HepG2 (cell line): ENCODE measurements around the gene KMT2B. TPM values are rescaled to one million over a fixed set of nuclear protein-coding genes. Genes with fewer than 3 reads are reported as not detected.
A peak's percentile ranks its signal among the peaks of the same experiment; 100 is the strongest.

Source experiments
- BRCA1 ChIP-seq: sonication (generic); formaldehyde crosslinking; IDR thresholded peaks from 2 replicates; pipeline ENCODE4 v1.4.0; 2020; ENCODE audit warnings: missing genetic modification reagents
- FOSL2 ChIP-seq: sonication (generic); formaldehyde crosslinking; IDR thresholded peaks from 2 replicates; pipeline ENCODE4 v1.4.0; 2020; ENCODE audit warnings: missing genetic modification reagents
- KAT2B ChIP-seq: fragments of 150-350 bp; IDR thresholded peaks from 2 replicates; pipeline ENCODE4 v1.6.1; 2014; ENCODE audit warnings: low read depth, low read length, borderline replicate concordance
- KDM5A ChIP-seq: fragments of 200-600 bp; sonication (generic); IDR thresholded peaks from 2 replicates; pipeline ENCODE4 v1.7.0; 2018; ENCODE audit warnings: antibody characterized with exemption, mild to moderate bottlenecking, low read length, borderline replicate concordance
- NR2F1 ChIP-seq, 2 experiments: fragments of 450-650 bp in 1 of 2; formaldehyde crosslinking in 1 of 2; IDR thresholded peaks; 2 replicates each; pipeline versions ENCODE4 v1.5.0 to v1.6.1; 2016 to 2020; ENCODE audit warnings: mild to moderate bottlenecking in 1 of 2, missing compliant biosample characterization in 1 of 2, missing genetic modification reagents in 1 of 2, moderate library complexity in 1 of 2
- PHF20 ChIP-seq: sonication (generic); formaldehyde crosslinking; IDR thresholded peaks from 2 replicates; pipeline ENCODE4 v1.5.0; 2020; ENCODE audit warnings: mild to moderate bottlenecking, missing genetic modification reagents
- REXO4 ChIP-seq: sonication (generic); formaldehyde crosslinking; IDR thresholded peaks from 2 replicates; pipeline ENCODE4 v1.8.0; 2022; ENCODE audit warnings: missing genetic modification reagents, mild to moderate bottlenecking, borderline replicate concordance
- RFXAP ChIP-seq: sonication (generic); formaldehyde crosslinking; IDR thresholded peaks from 2 replicates; pipeline ENCODE4 v1.4.0; 2020; ENCODE audit warnings: missing genetic modification reagents, borderline replicate concordance
- SNAI1 ChIP-seq: sonication (generic); formaldehyde crosslinking; IDR thresholded peaks from 2 replicates; pipeline ENCODE4 v1.5.0; 2020; ENCODE audit warnings: mild to moderate bottlenecking, missing genetic modification reagents, borderline replicate concordance
- SSRP1 ChIP-seq: IDR thresholded peaks from 2 replicates; pipeline ENCODE4 v1.6.1; 2016; ENCODE audit warnings: control low read depth
- TBX3 ChIP-seq: fragments of 450-650 bp; IDR thresholded peaks from 2 replicates; pipeline ENCODE4 v1.6.1; 2017; ENCODE audit warnings: antibody characterized with exemption, mild to moderate bottlenecking, inconsistent platforms, borderline replicate concordance
- ZBTB37 ChIP-seq: sonication (generic); formaldehyde crosslinking; IDR thresholded peaks from 2 replicates; pipeline ENCODE4 v1.4.0; 2020; ENCODE audit warnings: mild to moderate bottlenecking, missing genetic modification reagents
- ZBTB4 ChIP-seq: sonication (generic); formaldehyde crosslinking; IDR thresholded peaks from 2 replicates; pipeline ENCODE4 v1.4.0; 2020; ENCODE audit warnings: missing genetic modification reagents, mild to moderate bottlenecking, borderline replicate concordance
- ZGPAT ChIP-seq: IDR thresholded peaks from 2 replicates; pipeline ENCODE4 v1.6.1; 2016; ENCODE audit warnings: mild to moderate bottlenecking
- ZMAT5 ChIP-seq: sonication (generic); formaldehyde crosslinking; IDR thresholded peaks from 2 replicates; pipeline ENCODE4 v1.5.0; 2020; ENCODE audit warnings: mild to moderate bottlenecking, low read depth, missing genetic modification reagents, borderline replicate concordance
- ZNF143 ChIP-seq: sonication (generic); formaldehyde crosslinking; IDR thresholded peaks from 2 replicates; pipeline ENCODE4 v1.4.0; 2020; ENCODE audit warnings: missing genetic modification reagents
- ZNF224 ChIP-seq: sonication (generic); formaldehyde crosslinking; IDR thresholded peaks from 2 replicates; pipeline ENCODE4 v1.5.0; 2020; ENCODE audit warnings: mild to moderate bottlenecking, missing genetic modification reagents
- ZNF234 ChIP-seq: sonication (generic); formaldehyde crosslinking; conservative IDR thresholded peaks from 2 replicates; pipeline ENCODE4 v1.5.1; 2020; ENCODE audit warnings: mild to moderate bottlenecking, missing genetic modification reagents
- ZNF343 ChIP-seq: sonication (generic); formaldehyde crosslinking; IDR thresholded peaks from 2 replicates; pipeline ENCODE4 v1.4.0; 2020; ENCODE audit warnings: mild to moderate bottlenecking, missing genetic modification reagents
- ZNF431 ChIP-seq: sonication (generic); formaldehyde crosslinking; IDR thresholded peaks from 2 replicates; pipeline ENCODE4 v1.9.0; 2022; ENCODE audit warnings: missing genetic modification reagents, low read depth, mild to moderate bottlenecking, borderline replicate concordance
- ZNF572 ChIP-seq: sonication (generic); formaldehyde crosslinking; IDR thresholded peaks from 2 replicates; pipeline ENCODE4 v1.5.1; 2020; ENCODE audit warnings: mild to moderate bottlenecking, missing genetic modification reagents
- ZNF709 ChIP-seq: sonication (generic); formaldehyde crosslinking; IDR thresholded peaks from 2 replicates; pipeline ENCODE4 v1.5.0; 2020; ENCODE audit warnings: mild to moderate bottlenecking, missing genetic modification reagents
- ZNF713 ChIP-seq: sonication (generic); formaldehyde crosslinking; IDR thresholded peaks from 2 replicates; pipeline ENCODE4 v1.4.0; 2020; ENCODE audit warnings: mild to moderate bottlenecking, missing genetic modification reagents
- ZNF780A ChIP-seq: sonication (generic); formaldehyde crosslinking; IDR thresholded peaks from 2 replicates; pipeline ENCODE4 v1.8.0; 2022; ENCODE audit warnings: mild to moderate bottlenecking, missing genetic modification reagents, moderate library complexity
- polyA plus RNA-seq, 8 experiments: library from polyadenylated mRNA; depleted of rRNA in 3 of 8; stranded (reverse) in 7 of 8; unstranded in 1 of 8; fragments of >200 nt; fragmentation: Illumina TruSeq in 4 of 8; extraction: Trizol in 4 of 8; gene quantifications; 2 replicates each; pipeline versions ENCODE4 v1.2.1 to v1.2.3, GENCODE V29; 2011 to 2016; ENCODE audit warnings: low read depth in 4 of 8, missing spikeins in 1 of 8, mixed read lengths in 1 of 8; ENCODE audit not compliant: insufficient read depth in 1 of 8
- total RNA-seq, 5 experiments: library from RNA; depleted of rRNA; stranded (reverse); fragments of >200 nt; fragmentation: Illumina TruSeq; extraction: Trizol; gene quantifications; 2 replicates each; pipeline ENCODE4 v1.2.3, GENCODE V29; 2016; ENCODE audit warnings: low read depth in 1 of 5

Gene KMT2B
- total and polyA plus RNA-seq, 2 of the 13 experiments (the other 11 are each of a cell fraction or from before 2014, with no cell fraction given): 6.2 to 16.9 TPM

GRCh38 chr19:35715981-35716800 is 1.6 kb upstream of the KMT2B start (continued):
- no peak for TF ChIP-seq ZNF224
- TF ChIP-seq PHF20 (CRISPR knock-in tag): no peak
- TF ChIP-seq RFXAP (CRISPR knock-in tag): no peak
- no peak for TF ChIP-seq KDM5A
- 0 out of 2 replicates have a peak, but pooled peaks have one; percentile 49 for TF ChIP-seq ZNF431 (CRISPR knock-in tag)
- TF ChIP-seq ZNF713 (CRISPR knock-in tag): peak; percentile 31; the same call in 1 of the 2 replicates
- TF ChIP-seq BRCA1 (CRISPR knock-in tag): no peak
- peak; percentile 66; the same call in 1 of the 2 replicates for TF ChIP-seq ZBTB4 (CRISPR knock-in tag)
- no peak for TF ChIP-seq KAT2B
- TF ChIP-seq TBX3: no peak
- no peak for TF ChIP-seq NR2F1 (CRISPR knock-in tag; IDR thresholded peaks at IDR 0.05)
- TF ChIP-seq ZNF143 (CRISPR knock-in tag): no peak
- TF ChIP-seq ZNF780A: 0 out of 2 replicates have a peak, but pooled peaks have one; percentile 83
- peak; percentile 88 for TF ChIP-seq ZNF709 (CRISPR knock-in tag)
- TF ChIP-seq ZNF234: 0 out of 2 replicates have a peak, but pooled peaks have one; percentile 39
- no peak for TF ChIP-seq FOSL2
- no peak for TF ChIP-seq SNAI1 (CRISPR knock-in tag)
- no peak; the same call in 1 of the 2 replicates for TF ChIP-seq ZGPAT (CRISPR knock-in tag)
- TF ChIP-seq ZNF343: no peak
- peak; percentile 84; the same call in 1 of the 2 replicates for TF ChIP-seq ZNF572
- no peak for TF ChIP-seq ZMAT5 (CRISPR knock-in tag)
- no peak; the same call in 1 of the 2 replicates for TF ChIP-seq ZBTB37 (CRISPR knock-in tag)
- TF ChIP-seq REXO4: no peak
- no peak for TF ChIP-seq SSRP1 (CRISPR knock-in tag)
